Fibroblast of the aortic adventitia (primary cell): Measurements from ENCODE around the gene TBC1D22A. TPM values are rescaled to one million over a fixed set of nuclear protein-coding genes. Genes with fewer than 3 reads are reported as not detected.
A peak's percentile ranks its signal among the peaks of the same experiment; 100 is the strongest.

ENCODE experiments used
- DNase-seq: peaks from one replicate; pipeline ENCODE4 v3.0.0-alpha.2; 2010; ENCODE audit warnings: low read depth
- H3K4me3 ChIP-seq: 2 replicates; pipeline ENCODE4 v1.5.1; 2011; ENCODE audit warnings: low read depth, mild to moderate bottlenecking, control low read depth, low read length, moderate library complexity
- total RNA-seq: library from RNA; depleted of rRNA; stranded (reverse); fragments of >200 nt; gene quantifications from 2 replicates; pipeline ENCODE4 v1.2.3, GENCODE V29; 2012; ENCODE audit warnings: low replicate concordance
- TF ChIP-seq, protein P1 (sequence below): IDR thresholded peaks from 2 replicates; pipeline ENCODE4 v1.5.1; 2011; ENCODE audit warnings: mild to moderate bottlenecking, low read length, control low read depth, inconsistent platforms; ENCODE audit not compliant: insufficient read depth

TBC1D22A gene
- total RNA-seq, 1 donor, result 13.8 TPM

DNA sequence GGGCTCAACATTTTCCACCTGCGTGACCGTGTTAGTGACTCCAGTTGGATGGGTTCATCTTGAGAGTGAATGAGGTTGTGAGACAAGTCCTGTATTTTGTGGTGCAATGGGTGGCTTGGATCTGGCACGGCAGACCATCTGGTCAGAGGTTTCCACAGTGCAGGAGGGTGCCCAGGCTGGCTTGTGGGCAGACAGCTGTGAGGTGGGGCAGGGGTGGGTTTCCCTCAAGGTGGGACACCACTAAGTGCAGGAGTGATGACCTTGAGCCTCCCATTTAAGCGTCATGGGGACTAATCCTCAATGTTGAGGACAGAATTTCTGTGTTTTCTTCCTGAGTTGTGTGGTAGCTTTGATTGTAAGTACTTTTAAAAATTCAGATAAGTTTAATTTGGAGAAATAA, 220.6 kb downstream of the TBC1D22A start:
- TF ChIP-seq, protein P1, sequence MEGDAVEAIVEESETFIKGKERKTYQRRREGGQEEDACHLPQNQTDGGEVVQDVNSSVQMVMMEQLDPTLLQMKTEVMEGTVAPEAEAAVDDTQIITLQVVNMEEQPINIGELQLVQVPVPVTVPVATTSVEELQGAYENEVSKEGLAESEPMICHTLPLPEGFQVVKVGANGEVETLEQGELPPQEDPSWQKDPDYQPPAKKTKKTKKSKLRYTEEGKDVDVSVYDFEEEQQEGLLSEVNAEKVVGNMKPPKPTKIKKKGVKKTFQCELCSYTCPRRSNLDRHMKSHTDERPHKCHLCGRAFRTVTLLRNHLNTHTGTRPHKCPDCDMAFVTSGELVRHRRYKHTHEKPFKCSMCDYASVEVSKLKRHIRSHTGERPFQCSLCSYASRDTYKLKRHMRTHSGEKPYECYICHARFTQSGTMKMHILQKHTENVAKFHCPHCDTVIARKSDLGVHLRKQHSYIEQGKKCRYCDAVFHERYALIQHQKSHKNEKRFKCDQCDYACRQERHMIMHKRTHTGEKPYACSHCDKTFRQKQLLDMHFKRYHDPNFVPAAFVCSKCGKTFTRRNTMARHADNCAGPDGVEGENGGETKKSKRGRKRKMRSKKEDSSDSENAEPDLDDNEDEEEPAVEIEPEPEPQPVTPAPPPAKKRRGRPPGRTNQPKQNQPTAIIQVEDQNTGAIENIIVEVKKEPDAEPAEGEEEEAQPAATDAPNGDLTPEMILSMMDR, result no peak
- no peak for DNase-seq

DNA sequence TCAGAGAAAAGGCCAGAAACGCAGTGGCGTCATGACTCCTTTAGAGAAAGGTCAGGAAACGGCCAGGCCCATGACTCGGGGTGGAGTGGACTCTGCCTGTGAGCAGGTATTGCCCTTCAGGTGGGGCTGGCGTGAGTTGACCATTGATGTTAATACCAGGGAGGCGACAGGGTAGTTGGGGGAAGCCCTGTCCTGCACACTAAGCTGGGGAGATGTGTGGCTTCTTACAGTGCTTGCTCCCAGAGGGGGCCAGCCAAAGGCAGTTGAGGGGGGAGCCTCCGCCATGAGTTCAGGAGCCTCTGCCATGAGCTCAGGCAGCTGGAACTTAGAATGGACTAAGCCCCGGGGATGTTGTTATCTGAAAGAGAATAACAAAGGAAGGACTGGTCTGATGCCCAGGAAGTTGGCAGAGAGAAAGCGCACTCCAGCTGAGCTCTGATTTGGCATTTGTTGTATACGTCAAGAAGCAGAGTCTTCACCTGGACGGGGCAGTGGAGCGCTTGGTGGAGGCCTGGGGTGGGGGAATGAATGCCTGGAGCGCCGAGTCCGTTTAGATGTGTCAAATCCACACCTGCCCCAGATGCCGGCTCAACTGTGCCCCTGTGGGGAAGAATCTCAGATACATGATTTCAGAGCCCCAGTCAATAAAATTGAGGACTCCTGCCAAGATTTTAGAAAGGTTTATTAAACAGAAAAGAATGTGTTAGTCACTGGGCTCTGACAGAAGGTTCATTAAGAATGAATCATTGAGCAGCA, 222.5 kb downstream of the TBC1D22A start:
- DNase-seq, result peak; percentile 68
- no peak overlapping the region for H3K4me3 ChIP-seq
- TF ChIP-seq, protein P1, result no peak

More for the DNA sequence above, 220.6 kb downstream of the TBC1D22A start:
- H3K4me3 ChIP-seq, result no peak overlapping the region

DNA sequence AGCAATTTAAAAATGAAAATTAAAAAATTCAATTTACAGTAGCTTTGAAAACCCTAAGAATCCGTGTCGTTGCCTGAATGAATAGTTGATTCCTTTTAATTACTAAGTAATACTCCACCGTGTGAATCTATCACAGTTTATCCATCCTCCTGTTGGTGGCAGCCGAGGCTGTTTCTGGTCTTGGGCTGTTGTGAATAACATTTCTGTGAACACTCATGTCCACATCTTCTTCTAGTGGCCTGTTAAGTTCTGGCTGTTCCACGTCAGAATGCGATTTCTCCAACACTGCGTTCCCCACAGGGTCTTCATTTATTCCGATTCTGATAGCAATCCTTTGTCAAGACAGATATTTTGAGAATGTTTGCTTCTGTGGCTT, 223.0 kb downstream of the TBC1D22A start:
- no peak for DNase-seq
- TF ChIP-seq, protein P1, result peak; percentile 37
- no peak overlapping the region for H3K4me3 ChIP-seq

DNA sequence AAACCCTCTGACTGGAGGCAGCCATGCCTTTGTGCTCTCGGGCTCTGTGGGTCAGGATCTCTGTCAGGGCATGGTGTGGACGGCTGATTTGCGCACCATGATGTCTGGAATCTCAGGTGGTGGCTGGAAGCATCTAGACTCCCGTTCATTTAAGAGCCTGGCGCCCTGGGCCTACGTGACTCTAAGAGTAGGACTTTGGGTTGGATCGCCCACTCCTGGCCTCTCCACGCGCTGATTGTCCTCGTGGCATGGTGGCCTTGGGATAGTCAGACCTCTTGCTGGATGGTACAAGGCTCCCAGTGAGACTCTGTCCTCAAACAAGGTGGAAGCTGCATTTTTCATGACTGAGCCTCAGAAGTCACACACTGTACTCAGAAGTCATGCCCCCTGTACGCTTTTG, 224.3 kb downstream of the TBC1D22A start:
- H3K4me3 ChIP-seq, result no peak overlapping the region
- DNase-seq, result no peak
- TF ChIP-seq, protein P1, result no peak

DNA sequence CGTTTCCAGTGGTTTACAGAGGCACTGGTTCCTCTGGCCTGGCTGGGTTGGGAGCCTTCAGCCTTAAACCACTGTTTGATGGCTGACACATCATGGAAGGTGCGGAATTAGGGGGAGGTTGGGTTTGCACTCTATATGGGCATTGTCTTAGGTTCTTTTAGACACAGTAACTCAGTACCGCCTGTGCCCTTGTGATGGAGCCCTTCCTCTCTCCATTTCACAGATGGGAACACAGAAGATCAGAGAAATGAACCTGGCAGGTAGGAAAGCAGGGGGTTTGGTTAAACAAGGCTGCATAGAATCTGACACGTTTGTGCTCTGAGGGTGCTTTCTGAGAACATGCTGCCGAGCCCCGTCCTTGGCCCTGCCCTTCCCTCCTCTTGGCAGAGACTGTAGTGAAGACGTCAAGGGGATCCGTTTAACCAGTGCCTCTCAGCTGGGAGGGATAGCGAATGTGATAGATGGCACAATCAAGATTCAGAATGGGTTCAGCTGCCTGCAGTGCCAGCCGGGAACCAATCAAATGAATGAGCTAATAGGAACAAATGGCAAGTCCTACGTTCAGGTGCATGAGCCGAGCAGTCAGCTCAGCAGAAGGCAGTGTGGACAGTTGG, 228.6 kb downstream of the TBC1D22A start:
- TF ChIP-seq, protein P1, result no peak
- no peak for DNase-seq
- H3K4me3 ChIP-seq, result no peak overlapping the region

DNA sequence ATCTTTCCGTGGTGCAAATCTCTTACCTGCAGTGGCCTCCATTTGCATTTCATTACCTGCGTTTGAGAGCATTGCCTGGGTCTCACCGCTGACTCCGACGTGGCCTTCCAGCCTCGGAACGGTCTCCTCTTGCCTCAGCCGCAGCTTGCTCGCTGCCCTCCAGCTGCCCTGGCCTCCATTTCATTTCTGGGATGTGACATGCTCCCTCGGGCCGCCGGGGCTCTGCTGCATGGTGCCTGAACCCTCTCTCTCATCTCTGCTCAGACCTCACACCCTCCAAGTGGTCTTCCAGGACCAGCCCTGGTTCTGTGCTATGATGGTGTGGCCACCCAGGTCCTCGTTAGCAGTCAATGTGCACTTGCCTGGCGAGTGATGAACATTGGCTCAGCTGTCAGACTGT, 229.2 kb downstream of the TBC1D22A start:
- TF ChIP-seq, protein P1, result no peak
- H3K4me3 ChIP-seq, result no peak overlapping the region
- DNase-seq, result no peak
